Measurements from ENCODE around the gene LHPP.
A peak's percentile ranks its signal among the peaks of the same experiment; 100 is the strongest.

Gene LHPP

DNA sequence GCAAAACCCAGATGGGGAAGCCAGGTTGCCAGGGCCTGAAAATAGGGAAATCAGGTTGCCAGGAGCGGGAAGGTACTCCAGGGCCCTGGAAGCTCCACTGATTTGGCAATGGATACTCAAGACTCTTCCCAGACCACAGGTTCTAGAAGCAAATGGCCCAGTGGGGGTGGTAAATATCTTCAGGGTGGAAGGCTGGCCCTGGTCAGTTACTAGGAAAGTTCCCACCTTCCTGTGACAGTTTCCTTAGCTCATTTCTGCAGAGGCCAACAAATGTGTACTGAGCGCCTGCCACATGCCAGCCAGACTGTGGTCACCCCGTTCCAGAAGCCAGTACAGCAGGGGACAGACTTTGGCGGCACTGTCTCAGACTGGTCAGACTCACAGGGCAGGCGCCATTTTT is 168.9 kb downstream of the LHPP start:
- DNase-seq: no peak

DNA sequence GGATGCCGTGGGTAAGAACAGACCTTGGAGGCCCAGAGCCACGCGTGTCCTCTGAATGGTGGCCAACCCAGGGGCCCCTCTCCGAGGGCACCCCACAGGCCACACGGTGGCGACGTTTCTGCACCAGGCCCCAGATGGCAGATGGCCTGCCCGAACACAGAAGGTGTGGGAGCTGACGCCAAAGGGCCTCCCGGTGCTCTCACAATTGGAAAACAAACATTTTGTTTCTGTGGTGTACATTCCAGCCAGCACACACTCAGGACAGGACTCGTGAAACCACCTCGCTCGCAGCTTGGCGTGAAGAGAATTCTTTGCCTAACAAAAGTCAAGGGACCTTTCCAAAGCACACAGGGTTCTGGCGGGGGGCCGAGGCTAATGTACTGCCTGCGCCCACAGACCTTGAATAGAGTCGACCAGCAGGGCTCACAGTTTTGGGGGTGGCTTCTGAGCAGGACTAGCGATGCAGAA is 170.5 kb downstream of the LHPP start:
- DNase-seq: no peak

DNA sequence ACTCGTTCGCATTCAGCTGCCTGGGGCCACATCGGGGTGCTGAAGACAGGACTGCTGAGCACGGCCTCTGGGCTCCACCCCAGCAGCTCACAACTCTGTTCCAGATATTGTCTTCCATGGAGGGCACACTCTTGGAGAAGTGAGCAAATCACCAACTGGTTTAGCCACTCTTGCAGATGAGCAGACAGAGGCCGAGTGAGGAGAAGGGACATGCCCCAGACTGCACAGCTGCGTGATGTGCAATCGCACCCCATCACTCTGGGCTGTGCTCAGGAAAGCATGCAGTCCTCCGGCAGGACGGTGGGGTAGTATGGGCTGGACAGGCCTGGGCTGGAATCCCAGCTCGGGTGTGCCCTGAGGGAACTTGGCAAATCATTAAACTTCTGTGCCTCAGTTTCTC is 170.9 kb downstream of the LHPP start:
- no peak for DNase-seq

DNA sequence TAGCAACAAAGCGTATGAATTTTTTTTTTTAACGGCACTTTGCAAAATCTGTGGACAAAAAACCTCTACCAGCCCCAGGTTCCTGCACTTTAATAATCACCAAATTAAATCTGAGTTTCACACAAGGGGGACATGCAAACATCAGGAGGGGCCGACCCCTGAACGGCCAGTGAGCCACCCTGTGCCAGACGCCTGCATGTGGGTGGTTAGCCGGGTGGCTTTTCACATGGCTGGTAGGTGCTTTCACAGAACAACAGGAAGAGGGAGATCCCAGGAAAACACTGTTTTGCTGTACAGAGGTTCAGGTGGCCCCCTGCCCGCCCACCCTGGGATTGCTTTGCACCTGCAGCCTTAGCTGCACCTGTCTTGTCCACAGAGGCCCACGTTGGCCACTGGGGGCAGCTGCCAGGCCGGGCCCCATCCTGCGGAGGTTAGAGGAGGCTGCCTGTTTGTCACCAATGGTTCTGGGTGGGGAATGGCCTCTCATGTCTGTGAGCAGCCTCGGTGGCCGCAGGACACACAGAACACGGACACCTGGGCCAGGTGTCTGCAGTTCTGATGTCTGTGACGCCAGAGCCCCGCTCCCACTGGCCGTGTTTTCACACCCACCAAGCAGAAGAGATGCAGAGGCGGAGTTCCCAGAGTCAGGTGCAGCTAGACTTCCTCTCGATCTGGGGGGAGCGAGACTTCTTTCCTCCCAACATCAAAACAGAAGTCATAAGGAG is 174.8 kb downstream of the LHPP start:
- DNase-seq: no peak

DNA sequence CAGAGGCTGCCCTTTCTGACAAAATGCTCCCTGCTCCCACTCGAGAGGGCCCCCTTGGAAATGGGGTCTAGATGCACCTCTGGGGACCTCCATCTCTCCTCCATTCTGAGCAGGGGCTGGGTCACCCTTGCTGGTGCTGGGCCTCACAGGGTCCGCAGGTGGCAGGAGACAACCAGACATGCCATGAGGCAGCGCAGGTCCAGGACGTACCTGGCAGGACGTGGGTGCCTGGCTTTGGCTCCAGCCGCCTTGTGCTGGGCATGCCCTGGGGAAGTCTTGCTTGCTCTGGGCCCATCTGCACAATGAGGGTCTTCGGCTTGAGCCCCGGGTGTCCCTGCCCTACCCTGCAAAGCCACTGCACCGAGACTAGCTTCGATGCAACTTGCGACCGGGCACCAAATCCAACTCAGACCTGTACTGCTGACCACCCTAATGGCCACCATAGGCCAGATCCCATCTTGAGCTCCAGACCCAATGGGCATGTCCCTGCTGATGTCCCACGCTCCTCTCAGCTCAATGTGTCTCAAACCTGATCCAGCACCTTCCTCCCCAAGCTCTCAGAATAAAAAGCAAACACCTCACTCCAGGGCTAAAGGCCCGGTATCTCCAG is 175.6 kb downstream of the LHPP start:
- DNase-seq: no peak

DNA sequence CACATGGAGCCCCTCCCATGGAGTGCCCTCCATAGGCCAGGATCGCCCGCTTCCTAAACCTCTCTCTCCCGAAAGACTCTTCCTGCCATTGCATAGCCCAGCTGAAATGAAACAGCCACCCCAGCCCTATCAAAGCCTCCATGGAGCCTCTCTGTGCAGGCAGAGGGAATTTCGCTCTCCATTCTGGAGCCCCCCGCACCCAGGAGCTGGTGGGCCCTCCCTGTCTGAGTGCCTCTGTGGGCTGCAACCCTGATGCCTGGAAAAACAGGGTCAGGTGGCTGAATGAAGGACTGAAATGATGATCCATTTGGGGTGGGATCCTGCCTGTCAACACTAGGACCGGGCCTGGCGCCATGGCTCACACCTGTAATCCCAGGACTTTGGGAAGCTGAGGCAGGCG is 176.1 kb downstream of the LHPP start:
- no peak for DNase-seq

DNA sequence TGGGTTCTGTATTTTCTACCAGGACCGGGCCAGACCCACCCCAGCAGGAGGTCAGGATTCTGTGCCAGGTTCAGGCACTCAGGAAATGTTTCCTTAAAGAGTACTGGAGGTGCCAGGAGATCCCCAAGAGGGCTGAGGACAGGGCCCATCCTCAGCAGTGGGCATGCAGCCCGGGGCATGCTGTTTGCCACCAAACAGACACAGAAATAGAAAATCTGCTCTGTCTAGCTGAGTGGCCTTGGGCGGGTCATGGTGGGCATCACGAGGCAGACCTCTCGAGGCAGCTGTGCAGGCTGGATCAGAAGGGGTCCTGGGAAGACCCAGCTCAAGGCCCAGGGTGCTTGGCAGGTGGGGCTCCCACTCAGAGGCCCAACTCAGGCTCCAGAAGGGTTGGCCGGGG is 177.6 kb downstream of the LHPP start:
- no peak for DNase-seq

DNA sequence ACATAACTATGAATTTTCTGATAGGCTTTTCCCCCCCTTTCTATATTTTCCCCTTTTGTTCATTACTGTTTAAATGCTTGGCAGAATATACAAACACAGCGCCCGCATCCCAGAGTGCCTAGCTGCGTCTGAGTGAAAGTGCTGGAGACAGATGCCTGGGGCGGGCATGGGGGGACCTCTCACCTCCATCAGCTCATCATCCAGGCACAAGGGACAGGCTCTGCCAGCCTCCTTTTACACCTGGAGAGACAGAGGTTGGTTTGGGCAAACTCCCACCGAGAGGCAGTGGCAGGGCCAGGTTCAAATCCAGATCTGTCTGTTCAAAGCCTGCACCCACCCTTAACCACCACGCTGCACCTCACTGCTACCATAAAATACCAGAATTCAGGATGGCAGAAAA is 178.0 kb downstream of the LHPP start:
- no peak for DNase-seq

DNA sequence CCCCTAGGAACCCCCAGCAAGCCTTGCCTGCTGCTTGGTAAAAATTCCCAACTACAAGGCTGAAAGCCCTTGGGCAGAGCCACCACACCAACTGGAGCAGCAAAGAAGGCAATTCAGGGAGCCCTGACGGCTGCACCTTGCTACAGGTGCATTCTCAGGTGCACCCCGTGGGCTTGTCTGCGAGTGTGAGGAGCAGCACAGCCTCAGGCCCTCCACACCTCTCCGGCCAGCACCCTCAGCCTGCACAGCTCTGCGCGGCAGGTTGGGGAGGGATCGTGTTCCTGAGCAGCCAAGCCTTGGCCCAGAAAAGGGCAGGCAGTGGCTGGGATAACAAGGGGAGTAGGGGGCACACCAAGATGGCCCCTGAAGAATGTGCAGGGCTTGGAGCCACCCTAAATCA is 178.4 kb downstream of the LHPP start:
- no peak for DNase-seq

DNA sequence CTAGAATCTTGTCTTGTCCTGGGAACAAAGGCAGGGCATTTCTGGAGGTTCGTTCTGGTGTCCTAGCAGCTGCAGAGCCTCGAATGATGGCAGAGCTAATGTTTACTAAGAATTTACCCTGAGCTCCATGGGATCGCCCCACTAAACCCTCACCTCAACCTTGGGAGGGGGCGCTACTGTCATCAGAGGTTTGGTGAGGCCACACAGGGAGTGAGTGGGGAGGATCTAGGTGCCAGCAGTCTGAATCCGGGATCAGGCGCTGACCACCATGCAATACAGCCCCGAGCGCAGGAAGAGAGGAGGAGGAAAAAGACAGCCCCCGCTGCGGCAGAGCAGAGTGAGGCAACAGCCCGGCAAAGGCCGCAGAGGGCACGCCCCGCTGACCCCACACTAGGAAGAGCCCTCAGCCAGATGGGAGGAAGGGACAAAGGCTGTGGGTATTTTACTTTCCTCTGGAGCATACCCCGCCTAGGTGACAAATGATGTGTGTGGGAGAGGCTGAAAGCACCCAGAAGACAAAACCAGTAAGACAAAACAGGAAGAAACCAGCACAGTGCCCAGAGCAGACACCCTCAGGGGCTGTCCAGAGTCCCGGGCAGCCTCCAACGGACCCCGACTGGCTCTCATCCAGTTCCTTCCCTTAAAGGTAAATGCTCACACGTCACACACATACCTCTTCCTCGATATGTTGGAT is 179.1 kb downstream of the LHPP start:
- no peak for DNase-seq

DNA sequence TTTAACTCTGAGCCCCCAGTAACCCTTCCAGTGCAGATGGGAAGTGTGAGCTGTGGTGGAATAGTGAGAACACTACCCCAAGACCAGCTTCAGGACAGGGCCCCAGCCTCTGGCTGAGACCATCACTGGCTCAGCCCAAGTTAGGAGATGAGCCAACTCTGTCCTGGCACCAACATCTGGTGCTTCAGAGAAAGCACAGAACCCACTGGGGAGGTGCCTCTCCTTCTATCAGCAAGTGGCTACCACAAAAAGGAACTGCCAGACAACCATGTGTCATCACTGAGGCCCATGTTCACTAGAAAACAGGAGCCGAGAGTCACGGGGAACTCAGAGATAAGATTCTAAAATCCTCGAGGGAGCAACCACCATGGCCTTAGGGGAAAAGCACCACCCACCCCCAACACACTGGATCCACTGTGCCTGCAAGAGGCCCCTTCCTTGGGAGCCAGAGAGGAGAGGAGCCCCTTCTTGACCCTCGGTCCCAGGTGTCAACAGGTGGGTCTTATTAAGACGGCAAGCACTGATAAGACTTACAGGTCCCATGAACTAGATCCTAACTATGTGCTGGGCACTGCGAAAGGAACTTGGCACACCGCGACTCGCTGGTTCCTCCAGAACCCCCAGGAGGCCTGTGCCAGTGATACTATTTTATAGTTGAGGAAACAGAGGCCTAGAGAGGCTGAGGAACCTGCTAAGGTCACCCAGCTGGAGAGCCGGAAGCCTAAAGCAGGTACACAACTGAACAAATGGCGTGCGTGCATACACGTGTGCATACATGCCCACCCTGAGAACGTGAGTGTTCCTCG is 179.9 kb downstream of the LHPP start:
- DNase-seq: peak; percentile 36

DNA sequence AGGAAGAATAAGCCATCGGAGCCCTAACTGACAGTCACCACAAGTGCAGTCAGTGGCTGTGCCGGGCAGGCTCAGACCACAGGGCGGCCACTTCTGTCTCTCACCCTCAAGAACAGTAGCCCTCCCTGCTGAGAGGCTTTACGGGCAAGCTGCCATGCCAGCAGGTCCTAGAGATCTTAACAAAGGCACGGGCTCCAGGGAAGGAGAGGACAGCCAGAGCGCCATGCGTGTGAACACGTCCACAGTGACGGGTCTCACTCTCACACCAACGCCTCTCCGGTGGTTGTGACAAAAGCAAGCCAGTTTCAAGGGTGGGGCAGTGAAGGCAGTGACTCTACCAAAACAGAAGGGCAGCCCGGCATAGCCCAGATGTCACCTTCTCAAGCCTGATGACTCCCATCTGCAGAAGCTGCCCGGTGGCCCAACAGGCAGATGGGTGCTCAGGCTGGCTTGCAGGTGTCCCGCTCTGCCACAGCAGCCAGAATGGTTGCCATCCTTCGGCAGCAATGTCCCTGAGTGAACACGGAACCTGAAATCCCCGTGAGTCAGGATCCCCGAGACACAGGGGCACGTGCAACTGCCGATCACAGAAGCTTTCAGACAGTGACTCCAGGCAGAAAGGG is 180.6 kb downstream of the LHPP start:
- no peak for DNase-seq

DNA sequence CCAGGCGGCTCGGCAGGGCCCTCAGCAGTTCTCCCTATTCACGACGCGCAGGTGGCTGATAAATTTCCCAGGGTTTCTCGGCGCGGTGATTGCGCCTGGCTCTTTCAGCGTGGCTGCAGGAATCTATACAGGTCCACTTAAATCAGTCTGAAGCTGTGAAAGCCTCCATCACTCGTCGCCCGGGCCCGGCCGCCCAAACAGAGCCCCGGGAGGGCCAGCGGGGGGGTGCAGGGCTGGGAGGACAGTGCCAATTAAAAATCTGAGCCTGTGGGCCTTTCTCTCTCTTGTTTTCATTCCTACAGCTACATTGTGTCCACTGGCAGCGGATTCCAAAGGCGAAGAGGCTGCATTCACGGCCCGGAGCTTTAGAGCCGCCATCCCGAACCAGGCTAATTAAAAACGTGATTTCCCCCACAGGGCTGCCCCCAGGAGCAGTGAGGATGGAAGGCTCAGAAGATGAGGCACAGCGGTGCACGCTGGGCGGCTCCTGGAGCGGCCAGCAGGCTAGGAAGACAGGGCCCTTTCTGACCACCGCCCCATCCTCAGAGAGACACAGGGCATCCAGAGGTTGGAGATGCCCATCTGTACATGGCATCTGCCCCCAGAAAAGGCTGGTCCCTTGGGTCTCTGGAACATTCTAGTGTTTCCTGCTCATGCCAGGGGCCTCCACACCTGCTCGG is 181.8 kb downstream of the LHPP start:
- no peak for DNase-seq

DNA sequence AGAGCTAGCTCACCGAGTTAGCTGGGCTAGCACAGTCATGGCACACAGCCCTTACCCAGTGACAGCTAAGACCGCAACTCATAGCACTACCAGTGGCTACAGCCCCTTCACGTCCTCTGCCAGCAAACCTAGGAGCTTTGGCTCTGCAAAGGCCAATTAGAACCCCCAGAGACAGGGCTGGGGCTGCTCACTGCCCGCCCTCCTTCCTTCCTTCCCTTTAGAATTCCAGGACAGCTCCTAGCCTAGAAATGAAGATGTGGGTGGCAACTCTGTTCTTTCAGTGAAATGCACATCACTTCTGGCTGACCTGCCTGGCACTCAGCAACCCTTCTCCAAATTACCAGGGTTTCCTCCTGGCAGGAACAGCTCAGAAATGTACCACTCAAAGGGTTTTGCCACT is 182.6 kb downstream of the LHPP start:
- no peak for DNase-seq

DNA sequence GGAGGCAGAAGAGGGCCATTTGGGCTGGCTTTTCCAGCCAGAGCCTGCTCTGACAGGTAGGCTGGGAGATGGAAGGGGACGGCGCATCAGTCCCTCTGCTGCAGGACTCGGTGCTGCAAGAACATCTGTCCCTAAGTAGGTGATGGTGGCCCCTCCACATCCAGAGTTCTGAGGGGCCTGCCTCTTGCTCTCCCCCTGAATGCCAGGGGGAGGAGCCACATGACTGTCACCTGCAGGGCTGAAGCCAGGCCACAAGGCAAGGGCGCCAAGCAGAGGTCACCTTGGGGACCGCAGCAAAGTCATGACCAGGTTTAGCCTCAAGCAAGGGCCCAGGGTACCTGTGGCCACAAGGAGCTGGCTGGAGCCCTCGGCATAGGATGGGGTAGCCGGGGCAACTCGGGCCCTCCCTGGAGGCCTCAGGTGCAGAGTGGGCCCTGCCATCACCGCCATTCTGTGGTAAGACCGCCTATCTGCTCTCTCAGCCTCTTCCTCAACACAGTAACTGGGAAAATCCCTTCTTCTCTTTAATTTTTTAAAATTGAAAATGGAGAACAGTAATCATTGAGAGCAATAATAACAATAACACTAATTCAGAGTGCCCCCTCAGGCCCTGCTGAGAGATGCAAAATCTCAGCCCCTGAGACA is 183.3 kb downstream of the LHPP start:
- DNase-seq: no peak

DNA sequence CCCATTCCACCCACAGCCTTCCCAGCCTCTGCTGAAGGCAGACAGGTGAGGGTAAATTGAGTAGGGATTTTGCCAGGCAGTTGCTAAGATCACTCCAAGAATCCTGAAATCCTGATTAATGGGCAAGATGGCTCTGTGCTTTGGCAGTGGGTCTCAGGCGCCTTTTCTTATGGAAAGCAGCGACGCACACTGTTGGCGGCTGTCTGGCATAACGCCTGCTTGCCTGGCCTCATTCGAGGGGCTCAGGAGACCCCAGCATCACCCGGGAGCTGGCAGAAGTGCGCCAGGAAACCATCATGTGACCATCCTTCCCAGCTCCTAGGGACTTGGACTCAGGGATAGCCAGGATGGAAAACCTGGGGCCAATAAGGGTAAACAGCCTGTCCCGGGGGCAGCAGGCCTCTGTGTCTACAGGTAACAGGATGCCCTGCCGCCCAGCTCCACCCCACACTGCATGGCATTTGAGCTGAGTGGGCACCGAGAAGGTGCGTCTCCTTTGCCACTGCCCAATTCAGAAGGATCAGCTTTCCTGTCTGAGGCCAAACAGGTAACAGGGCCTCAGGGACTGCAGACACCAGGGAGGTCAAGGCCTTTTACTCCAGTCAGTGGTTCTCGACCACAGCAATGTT is 184.0 kb downstream of the LHPP start:
- no peak for DNase-seq

DNA sequence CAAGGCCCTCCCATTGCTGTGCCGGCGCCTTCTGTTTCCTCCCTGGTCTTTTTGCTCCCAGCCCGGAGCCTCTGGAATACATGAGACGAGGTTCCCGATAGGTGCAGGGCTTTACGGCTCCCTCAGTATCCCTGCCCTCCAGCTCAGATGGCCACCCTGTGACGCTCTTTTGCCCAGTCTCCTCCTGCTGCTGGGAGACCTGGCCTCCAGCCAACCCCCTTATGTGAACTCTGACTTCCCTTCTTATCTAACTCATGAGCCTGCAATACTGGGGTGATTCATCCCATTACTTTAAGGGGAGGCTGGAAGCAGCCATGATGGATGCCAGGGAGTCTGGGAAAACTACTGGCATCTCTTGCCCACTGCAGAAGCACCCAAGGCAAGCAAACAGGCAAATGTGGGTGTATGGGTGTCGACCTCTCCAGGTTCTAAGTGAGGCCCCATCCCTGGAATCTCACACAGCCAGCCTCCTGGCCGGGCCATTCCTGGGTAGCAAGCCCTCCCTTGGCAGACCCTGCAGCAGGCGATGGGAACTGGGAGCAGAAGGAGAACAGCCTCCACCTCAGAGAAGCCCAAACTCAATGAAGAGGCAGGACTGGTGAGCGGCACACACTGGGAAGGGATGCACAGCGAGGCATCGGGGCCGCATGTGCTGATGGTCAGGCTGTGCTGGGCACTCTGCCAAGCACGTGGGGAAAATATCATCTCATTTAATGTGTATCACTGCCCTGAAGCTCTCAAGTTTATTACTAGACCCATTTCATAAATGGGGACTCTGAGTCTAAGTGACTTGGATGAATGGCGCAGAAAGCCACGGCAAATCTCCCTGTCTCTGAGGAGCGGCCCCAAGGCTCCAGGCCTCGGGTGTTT is 185.1 kb downstream of the LHPP start:
- peak; percentile 77 for DNase-seq

DNA sequence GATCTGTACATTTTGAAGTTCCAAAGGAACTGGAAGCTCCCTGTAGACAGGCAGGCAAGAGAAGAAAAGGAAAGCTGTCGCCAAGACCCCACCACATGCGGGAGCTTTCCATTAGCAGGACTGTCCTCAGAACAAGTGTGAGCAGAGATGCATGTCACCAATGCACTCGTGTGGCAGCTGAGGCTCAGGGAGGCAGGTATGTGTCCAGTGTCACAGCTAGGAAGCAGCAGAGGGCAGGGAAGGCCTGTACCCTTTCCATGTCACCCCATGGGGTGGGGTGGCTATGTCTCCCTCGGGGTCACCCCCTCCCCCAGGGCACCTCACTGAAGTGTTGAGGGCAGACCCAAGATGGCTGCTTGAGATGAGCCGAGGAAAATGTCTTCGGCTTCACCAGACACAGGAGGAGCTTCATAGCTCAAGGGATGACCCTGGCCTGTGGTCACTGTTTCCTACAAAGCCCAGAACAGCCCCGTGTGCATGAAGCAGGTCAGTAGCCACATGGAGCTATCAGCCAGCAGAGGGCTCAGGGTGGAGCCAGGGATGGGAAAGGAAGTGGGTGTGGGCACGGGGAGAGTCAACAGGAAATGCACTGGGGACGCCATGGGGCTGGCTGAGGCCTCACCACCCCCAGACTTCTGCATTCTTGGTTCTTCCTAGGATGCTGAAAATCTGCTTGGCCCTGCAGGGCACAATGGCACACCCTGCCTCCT is 186.0 kb downstream of the LHPP start:
- DNase-seq: peak; percentile 60

DNA sequence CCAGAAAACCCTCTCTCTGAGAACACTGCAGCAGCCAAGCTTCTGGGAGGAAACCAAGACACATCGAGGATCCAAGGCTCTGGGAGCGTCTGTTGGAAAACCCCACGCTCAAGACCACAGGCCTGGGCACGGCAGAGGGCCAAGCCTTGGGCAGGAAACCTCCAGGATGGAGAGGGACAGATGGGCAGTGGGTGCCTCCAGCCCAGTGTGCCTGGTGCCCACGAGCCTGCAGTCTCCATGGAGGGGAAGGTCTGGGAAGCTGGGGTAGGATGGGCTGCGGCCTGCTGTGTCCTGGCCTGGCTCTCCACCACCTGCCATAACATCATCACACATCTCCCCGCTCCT is 186.5 kb downstream of the LHPP start:
- no peak for DNase-seq

DNA sequence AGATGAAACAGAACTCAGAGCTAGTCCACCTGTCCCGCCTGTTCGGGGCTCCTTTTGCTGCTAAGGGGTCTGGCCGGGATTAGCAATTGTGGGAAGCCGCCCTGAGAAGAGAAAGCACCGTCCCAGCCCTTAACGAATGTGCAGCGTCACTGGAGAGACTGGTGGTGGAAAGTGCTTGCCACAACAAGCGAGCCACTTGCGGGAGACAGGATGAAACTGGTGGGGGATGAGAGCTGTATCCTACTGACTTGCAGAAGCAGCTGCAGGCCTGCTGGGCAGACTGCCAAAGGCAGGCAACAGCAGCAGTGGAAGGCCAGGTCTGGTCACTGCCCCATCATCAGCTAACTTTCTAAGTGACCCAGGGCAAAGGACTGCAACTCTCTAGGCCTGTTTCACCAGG is 187.1 kb downstream of the LHPP start:
- peak; percentile 41 for DNase-seq
